GM13976 (cell line): ENCODE results near the gene TCF4.

Source experiments
- DNase-seq: peaks from one replicate; pipeline ENCODE4 v3.0.0; 2012; ENCODE audit warnings: low spot score
- CTCF ChIP-seq: IDR thresholded peaks from 2 replicates; pipeline ENCODE4 v1.5.1; 2012; ENCODE audit warnings: borderline replicate concordance, mild to moderate bottlenecking; ENCODE audit not compliant: insufficient read depth; ENCODE audit errors: extremely low read depth, missing control alignments, control extremely low read depth
- in situ Hi-C: fragments of 300-500 bp; cut with MboI; formaldehyde crosslinking; loops from one replicate; pipeline ENCODE4 v1.12.0; 2022; ENCODE audit warnings: low sequenced_read_pairs, mixed read lengths, inconsistent platforms; ENCODE audit not compliant: unreplicated experiment

TCF4 gene

GRCh38 chr18:55466789-55467188, 121.2 kb downstream of the TCF4 start:
- no peak for DNase-seq
- in situ Hi-C loops: no loop called here
- no peak for TF ChIP-seq CTCF

- in situ Hi-C loops: no loop called here
- TF ChIP-seq CTCF: no peak
- no peak for DNase-seq
These were observed 122.7 kb downstream of the TCF4 start for GRCh38 chr18:55465313-55465712.

- no peak for DNase-seq
- in situ Hi-C loops: no loop called here
- TF ChIP-seq CTCF: no peak
These were observed 123.4 kb downstream of the TCF4 start for GRCh38 chr18:55464581-55464980.

- TF ChIP-seq CTCF: no peak
- DNase-seq: no peak
- in situ Hi-C loops: no loop called here
These were observed 125.3 kb downstream of the TCF4 start for GRCh38 chr18:55462652-55463051.

- in situ Hi-C loops: no loop called here
- no peak for TF ChIP-seq CTCF
- DNase-seq: no peak
These were observed 126.1 kb downstream of the TCF4 start for GRCh38 chr18:55461848-55462247.

- in situ Hi-C loops: no loop called here
- TF ChIP-seq CTCF: no peak
- DNase-seq: no peak
These were observed 129.4 kb downstream of the TCF4 start for GRCh38 chr18:55458456-55459203.
